GM21390 (cell line): ENCODE data around the gene CYP11A1.

ENCODE experiments used
- ATAC-seq: cut with Tn5 transposase; IDR thresholded peaks from one replicate; pipeline ENCODE4 v1.9.1; 2021; ENCODE audit not compliant: unreplicated experiment

CYP11A1 gene

GRCh38 chr15:74305687-74306086 lies 61.8 kb downstream of the CYP11A1 start:
- ATAC-seq = no peak

- no peak for ATAC-seq
Observed at GRCh38 chr15:74304431-74304830, 63.0 kb downstream of the CYP11A1 start.

DNA sequence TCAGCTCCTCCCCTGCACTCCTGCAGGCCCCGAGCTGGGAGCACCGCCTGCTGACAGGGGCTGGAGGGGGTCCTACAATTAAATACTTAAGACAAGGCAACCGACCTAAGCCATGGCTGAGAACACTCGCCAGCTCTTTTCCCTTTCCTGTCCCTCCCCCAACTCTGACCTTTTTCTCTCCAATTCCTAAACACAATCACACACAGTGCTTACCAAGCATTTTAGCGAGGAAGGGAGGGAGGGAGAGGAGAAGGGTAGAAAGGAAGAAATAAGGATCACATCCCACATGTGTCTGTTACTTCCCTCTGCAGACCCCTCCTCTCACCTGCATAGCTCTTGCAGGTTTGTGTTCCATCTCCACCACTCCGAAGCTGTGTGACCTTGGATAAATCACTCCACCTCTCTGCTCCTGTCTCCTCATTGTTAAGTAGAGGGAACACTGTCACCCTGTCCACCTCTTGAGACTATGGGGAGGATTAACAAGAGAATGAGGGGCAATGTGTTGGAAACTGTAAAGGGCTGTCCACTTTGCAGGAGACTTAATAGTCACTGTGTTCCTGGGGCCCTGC lies 63.6 kb downstream of the CYP11A1 start:
- no peak for ATAC-seq

DNA sequence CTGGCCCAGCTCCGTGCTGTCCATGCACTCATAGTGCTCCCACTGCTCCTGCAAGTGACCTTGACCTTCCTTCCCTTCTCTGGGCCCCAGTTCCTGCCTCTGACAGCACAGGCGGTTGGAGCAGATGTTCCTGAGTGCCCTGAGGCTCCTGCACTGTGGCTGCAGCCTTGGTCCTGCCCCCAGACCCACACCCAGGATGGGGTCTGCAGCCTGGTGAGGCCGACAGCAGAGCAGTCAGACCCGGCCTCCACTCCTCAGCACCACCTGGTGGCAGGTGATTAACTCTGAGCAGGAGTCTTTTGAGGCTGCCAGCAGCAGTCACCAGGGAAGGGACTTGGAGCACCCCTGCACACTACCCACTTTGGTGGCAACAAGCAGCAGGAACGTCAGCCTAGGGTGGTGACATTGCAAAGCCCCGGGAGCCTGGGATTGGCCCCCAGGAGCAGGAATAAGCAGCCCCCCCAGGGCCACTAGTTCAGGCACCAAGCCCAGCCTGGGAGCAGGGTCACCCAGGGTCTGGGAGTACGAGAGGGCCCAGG lies 64.6 kb downstream of the CYP11A1 start:
- ATAC-seq = no peak

GRCh38 chr15:74301583-74302361 lies 65.7 kb downstream of the CYP11A1 start:
- no peak for ATAC-seq

DNA sequence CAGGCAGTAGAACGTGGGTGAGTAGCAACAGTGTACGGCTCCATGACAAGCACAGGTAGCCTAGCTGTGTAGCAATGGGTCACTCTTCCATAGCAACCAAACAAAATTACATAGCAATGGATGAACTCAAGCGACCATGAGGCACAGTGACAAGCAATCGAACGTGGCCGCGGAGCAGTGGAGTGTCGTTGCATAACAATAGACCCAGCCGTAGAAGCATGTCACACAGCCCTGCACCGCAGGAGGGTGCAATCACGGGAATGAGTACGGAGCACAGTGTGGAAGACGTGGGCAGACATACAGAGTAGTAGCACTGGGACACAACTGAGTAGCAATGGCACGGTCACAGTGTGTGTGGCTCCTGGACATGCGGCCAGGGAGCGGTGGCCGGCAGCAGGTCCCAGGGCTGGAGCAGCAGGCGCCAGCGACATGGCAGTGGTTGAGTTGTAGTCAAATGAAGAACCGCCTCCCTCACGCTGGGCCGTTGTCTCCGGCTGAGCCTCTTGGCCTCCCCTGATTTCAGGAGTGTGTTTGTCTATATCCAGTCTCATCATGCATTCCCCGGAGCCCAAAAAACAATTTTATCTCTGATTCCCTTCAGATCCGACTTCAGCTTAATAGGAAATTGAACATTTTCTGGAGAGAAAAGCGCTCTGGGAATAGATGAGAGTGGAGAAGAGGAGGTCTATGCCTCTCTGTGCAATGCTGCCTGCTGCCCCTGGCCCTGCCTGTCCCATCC lies 67.2 kb downstream of the CYP11A1 start:
- ATAC-seq = no peak

DNA sequence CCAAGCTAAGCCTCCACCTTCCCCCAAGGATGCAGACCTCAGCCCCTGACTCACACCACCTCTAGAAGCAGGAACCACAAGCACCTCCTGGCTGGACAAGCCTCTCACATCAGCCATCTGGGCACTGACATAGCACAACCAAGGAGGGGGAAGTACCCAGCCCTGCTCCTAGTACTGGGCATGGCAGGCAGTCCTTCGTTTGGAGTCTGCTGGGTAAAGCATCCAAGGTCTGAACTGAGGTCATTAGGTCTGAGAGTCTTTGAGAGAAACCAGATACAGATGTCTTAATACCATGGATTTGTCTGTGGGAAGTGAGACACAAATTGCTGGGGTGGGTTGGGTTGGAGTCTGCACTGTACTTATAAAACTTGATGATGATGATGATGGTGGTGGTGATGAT lies 69.6 kb downstream of the CYP11A1 start:
- no peak for ATAC-seq

DNA sequence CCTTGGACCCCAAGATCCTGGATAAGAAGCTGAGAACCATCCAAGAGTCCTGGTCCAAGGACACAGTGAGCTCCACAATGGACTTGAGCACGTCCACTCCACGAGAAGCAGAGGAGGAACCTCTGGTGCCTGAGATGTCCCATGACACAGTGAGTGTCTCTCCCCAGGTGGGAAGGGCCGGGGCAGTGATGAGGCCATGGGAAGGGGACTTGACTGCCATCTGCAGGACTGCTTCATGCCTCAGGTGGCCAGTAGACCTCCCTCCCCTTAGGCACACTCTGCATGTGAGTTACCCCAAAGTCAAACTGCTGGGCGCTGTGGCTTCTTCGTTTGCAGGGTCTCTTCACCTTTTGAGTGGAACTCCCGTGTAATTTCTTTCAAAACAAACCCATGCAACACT lies 71.6 kb downstream of the CYP11A1 start:
- ATAC-seq = no peak

DNA sequence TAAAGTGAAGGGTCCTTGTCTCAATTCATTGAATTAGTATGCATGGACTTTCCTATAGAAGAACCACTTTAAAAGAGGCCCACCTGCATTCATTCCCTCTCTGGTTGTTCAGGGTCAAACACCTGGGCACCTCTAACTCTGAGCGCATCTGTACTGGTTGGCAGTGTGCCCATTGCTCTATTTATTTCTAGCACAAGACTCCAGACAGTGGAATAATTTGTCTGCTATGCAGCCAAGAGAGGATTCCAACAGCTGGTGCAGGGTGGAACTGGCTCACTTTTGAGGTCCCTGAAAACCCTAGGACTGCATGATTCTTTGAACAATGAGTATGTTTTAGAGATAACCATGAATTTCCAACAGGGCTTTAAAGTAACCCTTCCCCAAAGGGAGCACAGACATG lies 73.4 kb downstream of the CYP11A1 start:
- no peak for ATAC-seq

DNA sequence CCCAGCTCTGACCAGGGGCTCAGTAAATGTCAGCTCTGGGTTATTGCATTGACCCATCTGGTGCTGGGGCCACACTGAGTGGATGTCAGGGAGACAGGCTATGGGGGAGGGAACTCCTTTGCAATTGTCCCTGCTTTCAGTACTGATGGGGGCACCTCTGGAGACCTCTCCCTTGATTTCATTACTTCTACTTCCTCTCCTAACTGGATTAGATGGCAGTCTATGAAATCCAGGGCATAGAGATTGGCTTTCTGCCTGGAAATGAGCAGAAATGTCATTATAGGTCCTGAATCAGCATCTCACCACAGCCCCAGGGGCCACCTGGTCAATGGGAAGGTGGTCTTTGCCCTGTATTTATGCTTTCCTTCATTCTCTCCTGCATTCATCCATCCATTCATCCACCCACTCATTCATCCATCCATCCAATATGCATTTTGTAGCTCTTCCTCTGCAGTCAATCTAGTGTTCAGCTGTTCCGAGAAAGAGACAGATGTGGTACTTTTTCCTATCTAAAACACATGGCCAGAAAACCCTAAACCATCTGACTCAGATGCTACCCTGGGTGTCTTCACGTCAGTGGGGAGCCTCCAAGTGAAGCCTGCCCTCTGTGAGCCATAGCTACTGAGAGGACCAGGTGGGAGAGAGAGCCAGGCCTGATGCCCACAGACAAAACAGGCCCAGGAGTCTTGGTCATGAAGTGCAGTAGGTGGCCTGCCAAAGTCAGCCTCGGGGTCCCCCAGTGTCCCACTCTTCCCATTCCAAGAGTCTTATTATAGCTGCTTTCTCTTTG lies 74.2 kb downstream of the CYP11A1 start:
- no peak for ATAC-seq

DNA sequence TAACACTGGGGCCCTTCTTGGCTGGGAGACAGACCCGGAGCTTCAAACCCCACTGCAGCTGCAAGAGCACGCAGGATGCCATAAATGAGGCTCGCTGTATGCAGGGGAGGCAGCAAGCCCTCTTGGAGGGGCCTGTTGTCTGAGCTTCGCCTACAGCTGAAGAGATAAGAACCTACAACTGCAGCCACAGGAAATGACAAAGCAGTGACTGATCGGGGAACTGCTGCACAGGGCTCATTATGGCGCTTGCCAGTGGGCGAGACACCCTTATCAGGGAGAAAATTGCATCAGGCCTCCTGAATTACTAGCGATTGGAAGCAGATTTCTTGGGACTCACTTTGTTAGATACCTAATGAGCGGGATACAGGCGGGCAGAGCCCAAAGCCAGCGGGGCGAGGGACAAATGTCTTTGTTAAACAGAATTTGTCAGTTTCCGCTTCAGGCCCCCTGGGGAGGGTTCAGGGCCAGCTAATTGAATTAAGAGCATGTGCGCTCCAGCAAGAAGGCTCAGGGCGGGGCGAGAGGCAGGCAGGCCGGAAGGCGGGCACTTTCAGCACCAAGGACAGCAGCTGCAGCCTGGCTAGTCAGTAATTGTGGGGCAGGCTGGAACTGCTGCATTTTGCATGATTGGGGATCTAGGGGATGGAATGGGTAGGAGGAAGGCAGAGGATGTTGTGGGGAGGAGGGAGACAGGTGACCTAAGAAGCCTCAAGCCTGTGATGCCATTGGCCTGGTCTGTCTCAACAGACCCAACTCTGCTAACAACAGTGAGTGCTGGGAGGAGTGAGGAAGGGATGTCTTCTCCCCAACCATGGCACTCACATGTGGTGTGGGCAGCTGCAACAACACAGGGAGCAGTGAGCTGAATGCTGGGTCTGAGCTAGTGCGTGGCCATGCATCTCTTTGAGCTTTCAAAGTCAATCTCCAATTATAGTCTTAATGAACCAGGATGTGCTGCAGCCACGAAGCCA lies 76.1 kb downstream of the CYP11A1 start:
- no peak for ATAC-seq

- no peak for ATAC-seq
Observed at GRCh38 chr15:74290645-74291044, 76.8 kb downstream of the CYP11A1 start.

GRCh38 chr15:74289671-74290070 lies 77.8 kb downstream of the CYP11A1 start:
- no peak for ATAC-seq
